Measurements from ENCODE around the gene SETD4.
A peak's percentile ranks its signal among the peaks of the same experiment; 100 is the strongest.
"Not testable (repeated sequence)": the region's sequence is repeated elsewhere in the genome, so short reads cannot be mapped to it uniquely, and the experiment has no call there.

SETD4 gene

GRCh38 chr21:36100971-36101641 is 40.8 kb upstream of the SETD4 start:
- no peak for DNase-seq (ENCODE audit: low spot score)
- TF ChIP-seq CTCF (IDR thresholded peaks at IDR 0.05; ENCODE audit: borderline replicate concordance, control extremely low read depth, extremely low read depth, insufficient read depth, missing control alignments): no peak
- in situ Hi-C loops (cut with MboI; ENCODE audit: low sequenced_read_pairs, unreplicated experiment): no loop called here

- in situ Hi-C loops (cut with MboI; ENCODE audit: low sequenced_read_pairs, unreplicated experiment): not testable (repeated sequence)
Measured at GRCh38 chr21:36099695-36100211, 39.4 kb upstream of the SETD4 start.

GRCh38 chr21:36099000-36099399 is 38.7 kb upstream of the SETD4 start:
- in situ Hi-C loops (cut with MboI; ENCODE audit: low sequenced_read_pairs, unreplicated experiment): no loop called here
- DNase-seq (ENCODE audit: low spot score): no peak
- TF ChIP-seq CTCF (IDR thresholded peaks at IDR 0.05; ENCODE audit: borderline replicate concordance, control extremely low read depth, extremely low read depth, insufficient read depth, missing control alignments): no peak

More at GRCh38 chr21:36099695-36100211, 39.4 kb upstream of the SETD4 start:
- not testable (repeated sequence) for DNase-seq (ENCODE audit: low spot score)

- in situ Hi-C loops (cut with MboI; ENCODE audit: low sequenced_read_pairs, unreplicated experiment): no loop called here
- TF ChIP-seq CTCF (IDR thresholded peaks at IDR 0.05; ENCODE audit: borderline replicate concordance, control extremely low read depth, extremely low read depth, insufficient read depth, missing control alignments): no peak
- DNase-seq (ENCODE audit: low spot score): no peak
Measured at GRCh38 chr21:36098182-36098532, 37.8 kb upstream of the SETD4 start.

- no peak for TF ChIP-seq CTCF (IDR thresholded peaks at IDR 0.05; ENCODE audit: borderline replicate concordance, control extremely low read depth, extremely low read depth, insufficient read depth, missing control alignments)
- in situ Hi-C loops (cut with MboI; ENCODE audit: low sequenced_read_pairs, unreplicated experiment): no loop called here
- DNase-seq (ENCODE audit: low spot score): peak; percentile 36
Measured at GRCh38 chr21:36097427-36098181, 37.3 kb upstream of the SETD4 start.

GRCh38 chr21:36096398-36097290 is 36.3 kb upstream of the SETD4 start:
- no peak for DNase-seq (ENCODE audit: low spot score)
- in situ Hi-C loops (cut with MboI; ENCODE audit: low sequenced_read_pairs, unreplicated experiment): no loop called here
- TF ChIP-seq CTCF (IDR thresholded peaks at IDR 0.05; ENCODE audit: borderline replicate concordance, control extremely low read depth, extremely low read depth, insufficient read depth, missing control alignments): no peak
